Activated T-helper 1 cell treated with anti-CD3 and anti-CD28 coated beads, Interleukin-12 subunit alpha, Interleukin-12 subunit beta, Interleukin-2, Interleukin-4 antibody, amounts not matched to agents 30 ng/mL and 10 ng/mL and 1 ng/mL, durations not matched to agents 14 hours and 24 hours and 36 hours (primary cell): Measurements from ENCODE around the gene ERBB2. TPM values are rescaled to one million over a fixed set of nuclear protein-coding genes. Genes with fewer than 3 reads are reported as not detected.
A peak's percentile ranks its signal among the peaks of the same experiment; 100 is the strongest.
"Not testable (repeated sequence)": the region's sequence is repeated elsewhere in the genome, so short reads cannot be mapped to it uniquely, and the experiment has no call there.

ENCODE experiments used
- DNase-seq: peaks from one replicate; pipeline ENCODE4 v3.0.0; 2021; ENCODE audit warnings: low spot score
- H3K27ac Mint-ChIP-seq: one replicate; pipeline ENCODE4 v1.8.0; 2021; ENCODE audit warnings: mild to moderate bottlenecking, mixed read lengths
- H3K27me3 Mint-ChIP-seq: one replicate; pipeline ENCODE4 v1.8.0; 2022; ENCODE audit warnings: mild to moderate bottlenecking, moderate library complexity, mixed read lengths; ENCODE audit not compliant: insufficient read depth
- H3K36me3 Mint-ChIP-seq: one replicate; pipeline ENCODE4 v1.8.0; 2021; ENCODE audit warnings: low read depth, mixed read lengths
- H3K4me1 Mint-ChIP-seq: one replicate; pipeline ENCODE4 v1.8.0; 2021; ENCODE audit warnings: low read depth, mixed read lengths
- H3K4me3 Mint-ChIP-seq: one replicate; pipeline ENCODE4 v1.8.0; 2021; ENCODE audit warnings: mild to moderate bottlenecking, moderate library complexity, mixed read lengths
- H3K9me3 Mint-ChIP-seq: one replicate; pipeline ENCODE4 v1.8.0; 2021; ENCODE audit warnings: mixed read lengths
- intact Hi-C: fragments of 100-400 bp; cut with micrococcal nuclease; formaldehyde crosslinking; loops from one replicate; pipeline ENCODE4 v1.15.1; 2024
- total RNA-seq: library from RNA; stranded (reverse); gene quantifications from 2 replicates; pipeline ENCODE4 v1.2.3, GENCODE V29; 2022

The ERBB2 gene
- total RNA-seq, 1 donor from 2014 or later: 3.0 TPM

DNA sequence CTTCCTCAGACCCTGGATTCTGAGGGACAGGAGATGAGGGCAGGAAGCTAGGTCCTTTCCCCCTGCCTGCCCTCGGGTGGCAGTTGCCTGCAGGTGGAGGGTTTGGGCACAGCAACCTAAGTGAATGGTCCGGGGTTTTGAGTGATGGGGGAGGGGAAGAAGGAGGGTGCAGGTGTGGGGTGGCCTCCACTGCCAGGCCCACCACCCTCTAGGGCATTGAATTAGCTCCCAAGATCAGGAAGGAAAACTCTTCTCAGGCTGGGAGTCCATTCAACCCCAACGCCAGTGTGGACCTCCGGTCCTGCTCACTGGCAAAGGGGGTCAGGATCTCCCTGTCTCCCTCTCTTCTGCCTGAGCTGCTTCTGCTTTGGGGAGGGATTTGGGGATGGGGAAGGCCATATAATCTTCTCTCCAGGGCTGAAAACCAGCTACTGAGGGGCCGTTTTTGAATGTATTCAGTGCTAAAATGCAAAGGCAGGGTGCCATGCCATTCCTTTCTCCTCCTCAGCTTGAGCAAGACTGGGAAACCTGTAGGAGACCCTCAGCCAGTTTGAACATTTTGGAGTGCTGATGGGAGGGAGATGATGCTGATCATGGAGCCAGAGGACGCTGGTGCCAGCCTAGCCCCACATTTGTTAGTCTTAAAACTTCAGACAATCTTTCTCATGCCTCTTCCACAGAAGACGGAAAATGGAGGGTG, 56.7 kb downstream of the ERBB2 start:
- Mint-ChIP-seq H3K4me3 (peak overlapping the region; percentile 61), H3K9me3 (no peaks in the 10 kb centered on the region), H3K4me1 (peaks cover 66% of the 10 kb centered on the region), H3K36me3 (peaks cover 11% of the 10 kb centered on the region), H3K27me3 (no peaks in the 10 kb centered on the region), H3K27ac (peak overlapping the region; percentile 86)
- no peak for DNase-seq
- intact Hi-C loops: loop anchor here (10.0 kb wide), 1 partner anchor 58 kb away; no protein-coding TSS in a partner anchor

- H3K27me3 Mint-ChIP-seq: no peaks in the 10 kb centered on the region
- peak overlapping the region; percentile 60 for H3K4me3 Mint-ChIP-seq
- DNase-seq: no peak
- H3K9me3 Mint-ChIP-seq: no peaks in the 10 kb centered on the region
- H3K4me1 Mint-ChIP-seq: peaks cover 65% of the 10 kb centered on the region
- peaks cover 12% of the 10 kb centered on the region for H3K36me3 Mint-ChIP-seq
- peak overlapping the region; percentile 79 for H3K27ac Mint-ChIP-seq
- intact Hi-C loops: loop anchor here (10.0 kb wide), 1 partner anchor 58 kb away; no protein-coding TSS in a partner anchor
These were observed 57.4 kb downstream of the ERBB2 start for GRCh38 chr17:39757176-39757662.

GRCh38 chr17:39757931-39758873, 58.3 kb downstream of the ERBB2 start:
- no peak for DNase-seq
- Mint-ChIP-seq H3K36me3 (peaks cover 18% of the 10 kb centered on the region), H3K4me1 (peaks cover 67% of the 10 kb centered on the region), H3K9me3 (no peaks in the 10 kb centered on the region), H3K4me3 (peak overlapping the region; percentile 3), H3K27me3 (no peaks in the 10 kb centered on the region), H3K27ac (peak overlapping the region; percentile 79)
- intact Hi-C loops: loop anchor here (1.0 to 10.0 kb wide), 4 partner anchors 12 to 106 kb away; partner anchors contain the start of gene IKZF3

DNA sequence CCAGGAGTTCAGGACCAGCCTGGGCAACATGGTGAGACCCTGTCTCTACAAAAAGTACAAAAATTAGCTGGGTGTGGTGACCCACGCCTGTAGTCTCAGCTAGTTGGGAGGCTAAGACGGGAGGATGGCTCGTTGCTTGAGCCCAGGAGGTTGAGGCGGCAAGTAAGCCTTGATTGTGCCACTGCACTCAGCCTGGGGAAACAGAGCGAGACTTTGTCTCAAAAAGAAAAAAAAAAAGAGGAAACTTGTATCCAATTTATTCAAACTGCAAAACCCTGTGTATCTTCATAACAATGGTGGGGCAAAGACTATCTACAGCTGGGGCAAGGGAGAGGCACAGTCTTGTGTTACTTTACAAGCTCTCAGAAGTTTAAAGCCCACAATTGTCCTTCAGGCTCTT, 59.3 kb downstream of the ERBB2 start:
- Mint-ChIP-seq H3K27ac (no peak overlapping the region), H3K4me1 (peaks cover 66% of the 10 kb centered on the region), H3K4me3 (no peak overlapping the region), H3K27me3 (no peaks in the 10 kb centered on the region), H3K9me3 (no peaks in the 10 kb centered on the region), H3K36me3 (peaks cover 19% of the 10 kb centered on the region)
- intact Hi-C loops: loop anchor here (10.0 kb wide), 1 partner anchor 56 kb away; no protein-coding TSS in a partner anchor
- DNase-seq: no peak

DNA sequence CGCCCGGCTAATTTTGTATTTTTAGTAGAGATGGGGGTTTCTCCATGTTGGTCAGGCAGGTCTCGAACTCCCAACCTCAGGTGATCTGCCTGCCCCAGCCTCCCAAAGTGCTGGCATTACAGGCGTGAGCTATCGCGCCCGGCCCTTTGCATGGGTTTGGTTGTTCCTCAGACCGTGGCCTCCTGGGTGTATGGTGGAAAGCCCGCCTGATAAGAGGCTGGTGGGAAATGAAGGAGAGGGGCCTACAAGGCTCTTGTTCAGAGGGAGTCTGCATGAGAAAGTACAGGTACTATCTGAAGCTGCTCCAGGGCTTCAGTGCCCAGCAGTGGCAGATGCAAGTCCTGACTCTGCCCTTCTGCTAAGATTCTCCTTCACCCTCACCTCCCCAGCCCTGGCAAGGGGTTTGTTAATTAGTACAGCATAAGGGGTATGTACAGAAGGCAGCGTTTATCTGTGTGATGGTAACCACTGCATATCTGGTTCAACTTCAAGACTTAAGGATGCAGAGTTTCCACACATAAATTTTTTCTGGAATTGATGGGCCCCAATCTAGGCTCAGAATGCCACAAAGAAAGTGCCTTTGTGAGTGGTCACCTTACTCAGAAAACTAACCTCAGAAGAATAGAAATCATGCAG, 62.1 kb downstream of the ERBB2 start:
- Mint-ChIP-seq H3K27ac (no peak overlapping the region), H3K4me3 (no peak overlapping the region), H3K4me1 (peaks cover 58% of the 10 kb centered on the region), H3K9me3 (peaks cover 3% of the 10 kb centered on the region), H3K27me3 (no peaks in the 10 kb centered on the region), H3K36me3 (peaks cover 45% of the 10 kb centered on the region)
- DNase-seq: no peak
- intact Hi-C loops: no loop called here

GRCh38 chr17:39763051-39763820, 63.4 kb downstream of the ERBB2 start:
- H3K9me3 Mint-ChIP-seq: peaks cover 3% of the 10 kb centered on the region
- DNase-seq: no peak
- peaks cover 53% of the 10 kb centered on the region for H3K36me3 Mint-ChIP-seq
- H3K4me3 Mint-ChIP-seq: no peak overlapping the region
- intact Hi-C loops: no loop called here
- no peak overlapping the region for H3K27ac Mint-ChIP-seq
- no peaks in the 10 kb centered on the region for H3K27me3 Mint-ChIP-seq
- H3K4me1 Mint-ChIP-seq: peaks cover 58% of the 10 kb centered on the region

- H3K4me1 Mint-ChIP-seq: peaks cover 58% of the 10 kb centered on the region
- DNase-seq, H3K4me3 Mint-ChIP-seq, H3K9me3 Mint-ChIP-seq, intact Hi-C loops, H3K27me3 Mint-ChIP-seq, H3K27ac Mint-ChIP-seq: not testable (repeated sequence)
- H3K36me3 Mint-ChIP-seq: peaks cover 58% of the 10 kb centered on the region
These were observed 64.3 kb downstream of the ERBB2 start for GRCh38 chr17:39764171-39764570.

DNA sequence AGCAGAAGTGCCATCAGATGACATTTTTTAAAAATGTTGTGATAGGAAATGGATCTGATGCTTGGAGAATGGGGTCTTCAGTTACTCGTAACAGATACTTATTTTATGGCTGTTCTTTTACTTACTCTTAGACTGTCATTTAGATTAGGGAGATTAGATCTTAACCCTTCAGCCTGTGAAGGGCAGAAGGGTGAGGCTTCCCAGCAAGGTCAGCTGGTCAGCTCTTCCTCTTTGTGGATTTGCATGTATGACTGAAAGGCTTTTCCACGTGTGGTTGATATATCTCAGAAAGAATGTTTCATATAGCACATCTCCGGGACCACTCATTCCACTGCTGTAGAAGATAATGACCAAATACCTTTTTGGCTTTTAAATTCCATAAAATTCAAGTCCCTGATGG, 65.3 kb downstream of the ERBB2 start:
- H3K4me1 Mint-ChIP-seq: peaks cover 61% of the 10 kb centered on the region
- no peak overlapping the region for H3K27ac Mint-ChIP-seq
- peaks cover 59% of the 10 kb centered on the region for H3K36me3 Mint-ChIP-seq
- no peak for DNase-seq
- intact Hi-C loops: no loop called here
- H3K4me3 Mint-ChIP-seq: no peak overlapping the region
- H3K27me3 Mint-ChIP-seq: no peaks in the 10 kb centered on the region
- peaks cover 3% of the 10 kb centered on the region for H3K9me3 Mint-ChIP-seq

- no peak overlapping the region for H3K27ac Mint-ChIP-seq
- peaks cover 57% of the 10 kb centered on the region for H3K36me3 Mint-ChIP-seq
- intact Hi-C loops: no loop called here
- no peaks in the 10 kb centered on the region for H3K27me3 Mint-ChIP-seq
- H3K9me3 Mint-ChIP-seq: peaks cover 3% of the 10 kb centered on the region
- no peak for DNase-seq
- H3K4me1 Mint-ChIP-seq: peaks cover 67% of the 10 kb centered on the region
- H3K4me3 Mint-ChIP-seq: no peak overlapping the region
These were observed 65.9 kb downstream of the ERBB2 start for GRCh38 chr17:39765766-39766165.

GRCh38 chr17:39767147-39767546, 67.3 kb downstream of the ERBB2 start:
- no peak for DNase-seq
- peaks cover 79% of the 10 kb centered on the region for H3K4me1 Mint-ChIP-seq
- intact Hi-C loops: no loop called here
- H3K9me3 Mint-ChIP-seq: peaks cover 3% of the 10 kb centered on the region
- H3K4me3 Mint-ChIP-seq: peak overlapping the region; percentile 8
- peak overlapping the region; percentile 71 for H3K27ac Mint-ChIP-seq
- no peaks in the 10 kb centered on the region for H3K27me3 Mint-ChIP-seq
- H3K36me3 Mint-ChIP-seq: peaks cover 61% of the 10 kb centered on the region

DNA sequence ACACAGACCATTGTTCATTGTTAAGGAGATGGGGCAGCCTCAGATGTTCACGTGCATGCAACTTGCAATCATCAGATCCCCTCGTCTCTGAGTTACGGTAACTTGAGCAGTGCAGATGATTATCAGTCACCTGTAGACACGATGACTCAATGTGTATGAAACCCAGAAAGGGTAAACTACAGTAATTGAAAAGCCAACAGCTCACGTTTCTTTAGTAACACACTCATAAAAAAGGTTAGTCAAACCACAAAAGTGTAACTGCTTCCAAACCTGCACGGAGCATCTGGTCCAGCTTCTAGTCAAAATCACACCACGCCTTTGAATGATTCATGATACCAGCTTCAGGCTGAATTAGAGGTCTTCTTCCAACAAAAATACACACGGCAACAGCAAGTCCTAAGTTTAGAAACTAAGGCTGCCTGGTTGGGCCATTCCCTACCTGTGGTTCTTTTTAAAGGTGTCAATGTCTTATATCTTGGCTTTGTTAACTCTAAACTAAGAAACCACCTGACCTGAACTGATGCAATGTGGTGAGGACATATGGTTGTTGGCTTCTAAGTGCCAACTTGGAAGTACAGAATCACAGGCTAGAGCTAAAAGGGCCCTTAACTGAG, 70.2 kb downstream of the ERBB2 start:
- Mint-ChIP-seq H3K4me1 (peaks cover 93% of the 10 kb centered on the region), H3K27me3 (no peaks in the 10 kb centered on the region), H3K4me3 (peak overlapping the region; percentile 38), H3K9me3 (no peaks in the 10 kb centered on the region), H3K27ac (peak overlapping the region; percentile 56), H3K36me3 (peaks cover 57% of the 10 kb centered on the region)
- intact Hi-C loops: loop anchor here (1.0 to 10.0 kb wide), 12 partner anchors 8 to 795 kb away; partner anchors contain the start of genes CCR7, LRRC3C, ORMDL3 and PSMD3
- DNase-seq: peak; percentile 63
